Adrenal gland (tissue), 12 donors: ENCODE results near the gene LRCH4. TPM values are rescaled to one million over a fixed set of nuclear protein-coding genes. Genes with fewer than 3 reads are reported as not detected.

ENCODE experiments used
- DNase-seq, 7 donors: peaks; one replicate each; pipeline ENCODE4 v3.0.0-alpha.2; 2019 to 2020
- H3K27ac ChIP-seq, 5 donors: fragments of 200-600 bp; sonication (generic) in 4 of 5; 1 replicate in 3 of 5; 2 replicates in 2 of 5; pipeline versions ENCODE4 v1.5.1 to v1.8.0; 2016 to 2020; ENCODE audit warnings: mild to moderate bottlenecking in 1 of 5
- H3K27me3 ChIP-seq: fragments of 200-600 bp; 2 replicates; pipeline ENCODE4 v1.8.0; 2021
- H3K36me3 ChIP-seq, 2 donors: fragments of 200-600 bp; replicated peaks in 1 of 2; 1 replicate in 1 of 2; 2 replicates in 1 of 2; pipeline versions ENCODE4 v1.5.1 to v1.8.0; 2018 to 2022
- H3K4me1 ChIP-seq, 2 donors: fragments of 200-600 bp; replicated peaks in 1 of 2; 1 replicate in 1 of 2; 2 replicates in 1 of 2; pipeline versions ENCODE4 v1.5.1 to v1.8.0; 2018 to 2021
- H3K4me3 ChIP-seq, 4 donors: fragments of 200-600 bp; sonication (generic) in 3 of 4; one replicate each; pipeline ENCODE4 v1.5.1; 2016 to 2018
- H3K9me3 ChIP-seq, 3 donors: fragments of 200-600 bp; sonication (generic) in 1 of 3; replicated peaks in 1 of 3; 1 replicate in 2 of 3; 2 replicates in 1 of 3; pipeline versions ENCODE4 v1.5.1 to v1.8.0; 2016 to 2021
- CTCF ChIP-seq, 6 experiments: fragments of 450-650 bp in 4 of 6; fragments of 200-600 bp in 2 of 6; sonication (generic) in 1 of 6; IDR thresholded peaks; 1 replicate in 5 of 6; 2 replicates in 1 of 6; pipeline versions ENCODE4 v1.5.1 to v1.8.0; 2016 to 2021; ENCODE audit warnings: antibody characterized with exemption in 6 of 6, mild to moderate bottlenecking in 2 of 6, moderate library complexity in 1 of 6
- POLR2A ChIP-seq, 2 donors: fragments of 450-650 bp; IDR thresholded peaks; one replicate each; pipeline ENCODE4 v1.6.1; 2017; ENCODE audit warnings: antibody characterized with exemption in 2 of 2, mild to moderate bottlenecking in 2 of 2, moderate library complexity in 1 of 2
- WGBS, 4 donors: extraction: QIAGEN DNeasy Blood & Tissue Kit in 2 of 4; methylation state at CpG; one replicate each; pipeline versions ENCODE4 v1.1.5 to v1.1.7; 2013 to 2017; 5-methylcytosine and 5-hydroxymethylcytosine counted together
- intact Hi-C, 2 donors: fragments of 100-400 bp; cut with DNase I; formaldehyde crosslinking; loops; one replicate each; pipeline versions ENCODE4 v1.14.1 to v1.15.0; 2022 to 2023
- polyA plus RNA-seq, 3 donors: library from polyadenylated mRNA; stranded (reverse); fragments of 200-250 nt in 2 of 3; fragments of 350-450 nt in 1 of 3; fragmentation: Illumina TruSeq in 1 of 3; extraction: RNeasy Lipid Tissue Mini Kit (QIAGEN cat#74804) in 1 of 3; gene quantifications; one replicate each; pipeline ENCODE4 v1.2.3, GENCODE V29; 2013 to 2014
- total RNA-seq, 9 donors: library from RNA; depleted of rRNA in 4 of 9; stranded (reverse); fragments of >200 nt in 4 of 9; fragments of 120-200 nt in 1 of 9; fragmentation: NEBNext Ultra II Directional in 1 of 9; extraction: Animal tissue kit (Norgen Biotek cat#: 25700) in 1 of 9; gene quantifications; one replicate each; pipeline versions ENCODE4 v1.1.0 to v1.2.4, GENCODE V29; 2013 to 2023
- donor health status: healthy with polysubstance abuse.
- donor health status: Bipolar disorder and iron deficiency.
- donor health status: DM: yes; HTN: yes; CAD: no.
- donor health status: DM: no; HTN: no; CAD: no.
- donor health status: DM: no; HTN: no; CAD: no.
- donor health status: DM: yes; HTN: yes; CAD: no.

Gene LRCH4
- total and polyA plus RNA-seq, 12 donors, result 10.4 to 235 (median 59.8) TPM

- TF ChIP-seq CTCF (IDR thresholded peaks at IDR 0.05), result no peak
- TF ChIP-seq POLR2A (IDR thresholded peaks at IDR 0.05), result no peak
- Histone ChIP-seq H3K4me3 (no peak overlapping the region), H3K27ac (no peak overlapping the region), H3K9me3 (no peaks in the 10 kb centered on the region), H3K27me3 (no peaks in the 10 kb centered on the region), H3K36me3 (peaks cover 0 to 29% of the 10 kb centered on the region in 2 donors), H3K4me1 (peaks cover 36 to 37% of the 10 kb centered on the region in 2 donors)
- intact Hi-C loops, result loop anchor here in 1 of 2 donors (5.0 kb wide), 1 partner anchor 116 kb away; no protein-coding TSS in a partner anchor
- WGBS, 4 donors, result 98 to 100% (median 100%) methylated on average over 1 to 2 of the region's 2 CpGs
- peak in 2 of 7 donors; percentile 47 to 59 for DNase-seq
Measured at GRCh38 chr7:100571829-100572116, 14.2 kb downstream of the LRCH4 start.

GRCh38 chr7:100570954-100571828 is 14.7 kb downstream of the LRCH4 start:
- peak overlapping the region in 1 of 5 donors; percentile 95 for H3K27ac ChIP-seq
- no peak for TF ChIP-seq POLR2A (IDR thresholded peaks at IDR 0.05)
- TF ChIP-seq CTCF (IDR thresholded peaks at IDR 0.05), result peak in 1 of 6 experiments; percentile 1
- DNase-seq, result peak in 2 of 7 donors; percentile 63
- no peaks in the 10 kb centered on the region for H3K9me3 ChIP-seq
- no peaks in the 10 kb centered on the region for H3K27me3 ChIP-seq
- 73 to 83% (median 77%) methylated on average over 17 to 26 of the region's 26 CpGs for WGBS, 4 donors
- H3K36me3 ChIP-seq, result peaks cover 0 to 24% of the 10 kb centered on the region in 2 donors
- H3K4me1 ChIP-seq, result peaks cover 40 to 43% of the 10 kb centered on the region in 2 donors
- no peak overlapping the region for H3K4me3 ChIP-seq
- intact Hi-C loops, result loop anchor here in 1 of 2 donors (5.0 kb wide), 1 partner anchor 116 kb away; no protein-coding TSS in a partner anchor

- H3K9me3 ChIP-seq, result no peaks in the 10 kb centered on the region
- no peaks in the 10 kb centered on the region for H3K27me3 ChIP-seq
- TF ChIP-seq CTCF (IDR thresholded peaks at IDR 0.05) (peak; percentile 14 to 67 (median 52)), POLR2A (IDR thresholded peaks at IDR 0.05) (no peak)
- H3K27ac ChIP-seq, result peak overlapping the region; percentile 82 to 95 (median 90)
- peaks cover 40 to 48% of the 10 kb centered on the region in 2 donors for H3K4me1 ChIP-seq
- peak overlapping the region in 1 of 4 donors; percentile 46 for H3K4me3 ChIP-seq
- DNase-seq, result peak; percentile 72 to 94 (median 90)
- peaks cover 0 to 17% of the 10 kb centered on the region in 2 donors for H3K36me3 ChIP-seq
- intact Hi-C loops, result no loop called here
- WGBS, 4 donors, result 26 to 39% (median 31%) methylated on average over 12 to 36 of the region's 36 CpGs
Measured at GRCh38 chr7:100568896-100569844, 16.8 kb downstream of the LRCH4 start.
